Measurements from ENCODE around the gene HAND1. TPM values are rescaled to one million over a fixed set of nuclear protein-coding genes. Genes with fewer than 3 reads are reported as not detected.
A peak's percentile ranks its signal among the peaks of the same experiment; 100 is the strongest.

Gene HAND1
- polyA plus RNA-seq, 1 experiment, result not detected

- ChIA-PET CTCF (no interaction called here), POLR2A (no interaction called here)
- TF ChIP-seq CTCF (IDR thresholded peaks at IDR 0.05; ENCODE audit: insufficient read depth, low read depth, low read length), result 0 out of 2 replicates have a peak, but pooled peaks have one; percentile 2
- H3K27me3 ChIP-seq (ENCODE audit: control insufficient read depth, insufficient read depth, low read length), result no peaks in the 10 kb centered on the region
- H3K36me3 ChIP-seq (ENCODE audit: control insufficient read depth, insufficient read depth, low read length), result peaks cover 7% of the 10 kb centered on the region
- H3K4me3 ChIP-seq (ENCODE audit: low read depth, low read length), result peak overlapping the region; percentile 92
- no peak for DNase-seq (ENCODE audit: low read depth)
These were observed 33.2 kb downstream of the HAND1 start for GRCh38 chr5:154444556-154445421.

GRCh38 chr5:154442801-154443200, 35.2 kb downstream of the HAND1 start:
- H3K4me3 ChIP-seq (ENCODE audit: low read depth, low read length), result no peak overlapping the region
- no peak for DNase-seq (ENCODE audit: low read depth)
- no peak for TF ChIP-seq CTCF (IDR thresholded peaks at IDR 0.05; ENCODE audit: insufficient read depth, low read depth, low read length)
- no peaks in the 10 kb centered on the region for H3K27me3 ChIP-seq (ENCODE audit: control insufficient read depth, insufficient read depth, low read length)
- peaks cover 7% of the 10 kb centered on the region for H3K36me3 ChIP-seq (ENCODE audit: control insufficient read depth, insufficient read depth, low read length)
- POLR2A ChIA-PET, result no interaction called here
- CTCF ChIA-PET, result no interaction called here

GRCh38 chr5:154440540-154440939, 37.5 kb downstream of the HAND1 start:
- Histone ChIP-seq H3K4me3 (ENCODE audit: low read depth, low read length) (no peak overlapping the region), H3K36me3 (ENCODE audit: control insufficient read depth, insufficient read depth, low read length) (peaks cover 9% of the 10 kb centered on the region), H3K27me3 (ENCODE audit: control insufficient read depth, insufficient read depth, low read length) (no peaks in the 10 kb centered on the region)
- no peak for TF ChIP-seq CTCF (IDR thresholded peaks at IDR 0.05; ENCODE audit: insufficient read depth, low read depth, low read length)
- CTCF ChIA-PET, result no interaction called here
- POLR2A ChIA-PET, result no interaction called here
- no peak for DNase-seq (ENCODE audit: low read depth)

- no peak for DNase-seq (ENCODE audit: low read depth)
- Histone ChIP-seq H3K36me3 (ENCODE audit: control insufficient read depth, insufficient read depth, low read length) (peaks cover 8% of the 10 kb centered on the region), H3K4me3 (ENCODE audit: low read depth, low read length) (no peak overlapping the region), H3K27me3 (ENCODE audit: control insufficient read depth, insufficient read depth, low read length) (no peaks in the 10 kb centered on the region)
- TF ChIP-seq CTCF (IDR thresholded peaks at IDR 0.05; ENCODE audit: insufficient read depth, low read depth, low read length), result no peak
- CTCF ChIA-PET, result interaction anchor here (0.6 to 1.9 kb wide), 5 partner anchors 16 to 257 kb away, joined by 3 to 4 read pairs (median 4); no protein-coding TSS in a partner anchor
- POLR2A ChIA-PET, result interaction anchor here (0.6 kb wide), 1 partner anchor 9 kb away, joined by 3 read pairs; no protein-coding TSS in a partner anchor
These were observed 40.6 kb downstream of the HAND1 start for GRCh38 chr5:154437281-154437965.

GRCh38 chr5:154435226-154435625, 42.8 kb downstream of the HAND1 start:
- ChIA-PET POLR2A (no interaction called here), CTCF (no interaction called here)
- H3K36me3 ChIP-seq (ENCODE audit: control insufficient read depth, insufficient read depth, low read length), result peaks cover 2% of the 10 kb centered on the region; the same call in 1 of the 2 replicates
- DNase-seq (ENCODE audit: low read depth), result no peak
- H3K4me3 ChIP-seq (ENCODE audit: low read depth, low read length), result no peak overlapping the region
- no peaks in the 10 kb centered on the region for H3K27me3 ChIP-seq (ENCODE audit: control insufficient read depth, insufficient read depth, low read length)
- TF ChIP-seq CTCF (IDR thresholded peaks at IDR 0.05; ENCODE audit: insufficient read depth, low read depth, low read length), result no peak
